Astrocyte of the hippocampus (primary cell): ENCODE results near the gene MS4A4E.
"Not testable (repeated sequence)": the region's sequence is repeated elsewhere in the genome, so short reads cannot be mapped to it uniquely, and the experiment has no call there.

Source experiments
- DNase-seq: peaks from one replicate; pipeline ENCODE4 v3.0.0; 2011; ENCODE audit warnings: low read depth, low spot score

The MS4A4E gene

DNA sequence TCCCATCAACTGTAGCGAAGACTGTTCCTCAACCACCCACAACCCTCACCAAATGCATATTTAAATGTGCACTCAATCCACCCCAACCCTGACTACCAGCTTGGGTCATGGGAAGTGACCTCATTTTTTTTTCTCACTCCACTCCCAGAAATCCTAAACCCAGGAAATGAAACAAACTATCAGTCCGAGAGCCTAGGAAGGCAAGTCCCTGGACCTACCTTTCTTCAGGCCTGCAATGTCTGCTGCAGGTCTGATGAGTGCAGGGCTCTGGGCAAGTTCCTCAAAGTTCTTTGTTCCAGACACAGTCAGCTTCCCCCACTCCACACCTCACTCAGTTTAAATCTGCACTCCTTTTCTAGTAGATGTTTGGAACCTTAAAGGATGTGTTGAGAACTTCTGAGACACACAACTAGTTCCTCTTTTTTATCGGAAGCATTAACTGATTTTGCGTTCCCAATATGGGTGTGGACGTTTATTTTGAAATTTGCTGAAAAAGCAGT is at the start of gene MS4A4E:
MS4A4E (minus strand) TSS at position 398 of the 500 bp plus-strand sequence. CDS start 13,082 bp downstream, outside the sequence.
- no peak for DNase-seq

- no peak for DNase-seq
These were observed 49.2 kb upstream of the MS4A4E start for GRCh38 chr11:60292145-60292544.

DNA sequence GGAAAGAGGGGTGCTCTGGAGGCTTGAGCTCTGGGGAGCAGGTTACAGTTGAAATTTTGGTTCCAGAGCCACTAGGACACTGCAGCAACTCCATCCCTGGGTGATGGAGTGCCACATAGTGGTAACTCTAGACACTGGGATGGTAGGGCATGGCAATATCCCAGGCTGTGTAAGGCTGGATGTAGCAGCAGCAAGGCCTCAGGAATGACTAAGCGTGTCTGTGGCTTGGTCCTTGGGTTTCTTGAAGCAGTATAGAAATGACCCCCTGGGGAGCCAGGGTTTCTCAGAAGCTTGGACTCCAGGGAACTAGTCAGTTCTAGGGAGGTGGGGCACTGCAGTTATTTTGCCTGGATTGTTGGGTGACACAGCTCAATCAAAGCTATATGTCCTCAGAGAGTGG is 45.6 kb upstream of the MS4A4E start:
- no peak for DNase-seq

DNA sequence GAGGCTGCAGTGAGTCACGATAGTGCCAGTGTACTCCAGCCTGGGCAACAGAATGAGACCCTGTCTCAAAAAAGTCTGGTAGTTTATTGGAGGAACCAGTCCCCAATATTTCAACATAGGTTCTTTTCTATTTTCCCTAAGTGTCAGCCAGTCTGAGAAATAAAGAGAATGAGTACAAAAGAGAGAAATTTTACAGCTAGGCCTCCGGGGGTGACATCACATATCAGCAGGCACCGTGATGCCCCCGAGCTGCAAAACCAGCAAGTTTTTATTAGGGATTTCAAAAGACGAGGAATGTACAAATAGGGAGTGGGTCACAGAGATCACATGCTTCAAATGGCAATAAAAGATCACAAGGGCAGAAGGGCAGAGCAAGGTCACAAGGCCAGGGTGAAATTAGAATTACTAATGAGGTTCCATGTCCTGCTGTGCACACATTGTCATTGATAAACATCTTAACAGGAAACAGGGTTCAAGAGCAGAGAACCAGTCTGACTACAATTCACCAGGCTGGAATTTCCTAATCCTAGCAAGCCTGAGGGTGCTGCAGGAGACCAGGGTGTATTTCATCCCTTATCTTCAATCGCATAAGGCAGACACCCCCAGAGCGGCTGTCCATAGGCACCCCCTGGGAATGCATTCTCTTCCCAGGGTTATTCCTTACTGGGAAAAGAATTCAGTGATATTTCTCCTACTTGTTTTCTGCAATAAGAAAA is 42.6 kb upstream of the MS4A4E start:
- DNase-seq = not testable (repeated sequence)

DNA sequence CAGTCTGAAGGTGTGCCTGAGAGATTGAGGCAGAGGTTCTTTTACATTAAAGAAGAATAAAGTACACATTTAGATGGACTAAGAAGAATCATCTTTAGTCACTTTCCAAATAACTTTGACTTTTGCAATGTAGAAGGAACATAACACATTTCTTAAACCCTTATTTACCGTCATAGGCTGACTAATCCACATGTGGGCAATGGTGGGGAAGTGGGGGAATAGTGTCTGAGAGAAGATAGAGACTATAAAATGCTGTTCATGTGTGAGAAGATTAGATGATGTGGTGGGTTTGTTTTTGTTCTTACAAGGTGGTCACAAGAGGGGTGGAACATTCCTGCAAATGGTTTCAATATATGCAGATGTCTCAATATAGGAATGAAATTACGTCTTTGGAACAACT is 39.3 kb upstream of the MS4A4E start:
- DNase-seq = no peak

- DNase-seq = no peak
These were observed 38.5 kb upstream of the MS4A4E start for GRCh38 chr11:60281485-60281884.

DNA sequence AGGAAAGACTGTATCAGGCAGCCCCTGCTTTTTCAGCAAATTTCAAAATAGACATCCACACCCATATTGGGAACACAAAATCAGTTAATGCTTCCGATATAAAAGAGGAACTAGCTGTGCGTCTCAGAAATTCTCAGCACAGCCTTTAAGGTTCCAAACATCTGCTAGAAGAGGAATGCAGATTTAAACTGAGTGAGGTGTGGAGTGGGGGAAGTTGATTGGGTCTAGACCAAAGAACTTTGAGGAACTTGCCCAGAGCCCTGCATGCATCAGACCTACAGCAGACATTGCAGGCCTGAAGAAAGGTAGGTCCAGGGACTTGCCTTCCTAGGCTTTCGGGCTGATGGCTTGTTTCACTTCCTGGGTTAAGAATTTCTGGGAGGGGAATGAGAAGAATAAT is 37.5 kb upstream of the MS4A4E start, which contains the start of gene MS4A4A:
MS4A4A (plus strand) TSS at position 255 of the 400 bp plus-strand sequence; CDS start at position 265, 10 bp downstream.
- DNase-seq = no peak

DNA sequence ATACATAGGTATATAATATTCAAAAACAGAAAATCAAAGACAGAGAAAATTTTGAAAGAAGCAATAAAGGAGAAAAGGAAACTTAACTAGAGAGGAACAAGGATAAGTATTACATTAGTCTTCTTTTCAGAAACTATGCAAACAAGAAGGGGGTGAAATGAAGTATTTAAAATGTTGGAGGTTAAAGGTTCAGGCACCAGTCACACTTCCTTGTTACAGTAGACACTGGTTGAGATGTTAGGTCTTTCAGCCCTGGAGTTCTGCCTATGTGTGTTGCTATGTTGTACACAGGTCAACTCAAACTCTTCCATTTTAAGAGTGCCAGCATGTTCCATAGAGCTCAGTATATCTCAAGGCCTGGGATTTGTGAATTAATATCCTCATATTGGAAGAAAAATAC is 31.5 kb upstream of the MS4A4E start:
- no peak for DNase-seq

DNA sequence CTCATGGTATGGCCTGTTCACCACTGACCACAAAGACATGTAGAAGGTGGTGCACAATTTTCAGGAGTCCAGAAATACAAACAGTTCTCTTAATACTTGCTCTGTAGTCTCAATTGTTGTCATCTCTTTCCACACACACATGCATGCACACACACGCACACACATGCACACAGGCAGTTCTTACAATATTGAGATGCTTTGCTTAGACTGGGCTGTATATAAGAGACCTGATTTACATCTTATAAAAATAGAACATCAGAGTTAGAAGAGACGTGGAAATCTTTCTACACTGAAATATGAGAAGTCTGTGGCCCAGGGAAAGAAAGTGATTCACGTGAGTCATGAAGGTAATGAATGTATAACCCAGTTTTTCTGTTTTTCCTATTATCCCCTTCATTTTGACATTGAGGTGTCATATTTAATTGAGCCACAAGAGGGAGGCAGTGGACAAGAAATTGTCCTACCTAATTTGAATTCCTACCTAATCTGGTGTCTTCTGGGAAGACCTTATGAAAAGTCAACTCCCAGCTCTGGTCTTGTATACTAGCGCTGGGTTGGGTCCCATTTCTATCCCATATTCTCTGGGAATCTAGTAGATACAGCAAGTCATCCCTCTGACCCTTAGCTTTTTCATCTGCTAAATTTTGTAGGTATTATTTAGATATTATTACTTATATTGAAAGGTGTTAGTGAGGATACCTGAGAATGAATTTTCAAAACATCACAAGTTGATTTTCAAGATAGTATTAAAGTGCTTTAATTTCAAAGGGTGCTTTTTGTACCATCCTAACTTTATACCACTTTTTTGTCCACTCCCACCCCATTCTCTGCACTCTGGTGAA is 22.7 kb upstream of the MS4A4E start:
- peak; percentile 55 for DNase-seq

DNA sequence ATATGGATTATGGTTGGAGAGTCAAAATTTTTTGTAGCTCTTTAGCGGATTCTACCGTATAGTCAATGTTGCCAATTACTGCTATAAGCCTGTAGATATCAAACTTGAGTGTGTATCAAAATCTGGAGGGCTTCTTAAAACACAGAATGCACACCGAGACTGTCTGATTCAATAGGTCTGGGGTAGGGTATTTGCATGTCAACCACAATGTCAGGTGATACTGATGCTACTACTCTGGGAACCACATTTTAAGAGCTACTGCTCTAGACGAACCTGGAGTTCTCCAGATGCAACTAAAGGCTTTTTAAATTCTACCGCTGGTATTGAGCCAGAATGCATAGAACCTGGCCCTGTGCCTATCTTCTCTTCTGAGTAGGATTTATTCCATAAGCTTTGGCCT is 21.7 kb upstream of the MS4A4E start:
- DNase-seq = no peak

GRCh38 chr11:60263402-60263801 is 20.5 kb upstream of the MS4A4E start:
- no peak for DNase-seq

- no peak for DNase-seq
These were observed 18.1 kb upstream of the MS4A4E start for GRCh38 chr11:60261014-60261413.

DNA sequence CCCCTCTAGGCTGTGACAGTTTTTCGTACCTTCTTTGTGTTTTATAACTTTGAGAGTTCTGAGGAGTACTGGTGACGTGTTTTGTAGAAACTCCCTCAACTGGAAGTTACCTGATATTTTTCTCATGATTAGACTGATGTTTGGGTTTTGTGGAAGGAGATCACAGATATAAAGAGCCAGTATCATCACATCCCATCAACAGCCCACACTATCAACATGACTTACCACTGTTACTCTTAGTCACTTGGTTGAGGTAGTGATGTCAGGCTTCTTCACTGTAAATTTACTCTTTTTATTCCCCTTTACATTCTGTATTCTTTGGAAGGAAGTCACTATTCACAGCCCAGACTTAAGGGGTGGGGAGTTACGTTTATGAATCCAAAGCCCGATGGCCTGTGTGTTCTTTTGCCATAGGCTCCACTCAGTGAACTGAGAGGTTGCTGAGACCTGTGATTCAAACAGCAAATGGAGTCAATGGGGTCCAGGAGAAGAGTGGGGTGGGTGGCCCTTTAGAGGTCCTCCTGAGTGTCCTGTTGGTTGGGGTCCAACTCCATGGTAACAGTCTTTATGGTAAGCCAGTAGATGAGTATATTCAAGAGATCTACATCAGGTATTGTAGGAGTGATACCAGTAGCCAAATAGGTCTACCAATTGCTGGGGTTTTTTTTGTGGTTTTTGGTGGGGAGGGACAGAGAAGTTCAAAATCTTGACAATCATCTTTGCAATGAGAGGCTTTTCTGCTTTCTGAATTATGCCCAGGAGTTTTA is 15.2 kb upstream of the MS4A4E start:
- no peak for DNase-seq

DNA sequence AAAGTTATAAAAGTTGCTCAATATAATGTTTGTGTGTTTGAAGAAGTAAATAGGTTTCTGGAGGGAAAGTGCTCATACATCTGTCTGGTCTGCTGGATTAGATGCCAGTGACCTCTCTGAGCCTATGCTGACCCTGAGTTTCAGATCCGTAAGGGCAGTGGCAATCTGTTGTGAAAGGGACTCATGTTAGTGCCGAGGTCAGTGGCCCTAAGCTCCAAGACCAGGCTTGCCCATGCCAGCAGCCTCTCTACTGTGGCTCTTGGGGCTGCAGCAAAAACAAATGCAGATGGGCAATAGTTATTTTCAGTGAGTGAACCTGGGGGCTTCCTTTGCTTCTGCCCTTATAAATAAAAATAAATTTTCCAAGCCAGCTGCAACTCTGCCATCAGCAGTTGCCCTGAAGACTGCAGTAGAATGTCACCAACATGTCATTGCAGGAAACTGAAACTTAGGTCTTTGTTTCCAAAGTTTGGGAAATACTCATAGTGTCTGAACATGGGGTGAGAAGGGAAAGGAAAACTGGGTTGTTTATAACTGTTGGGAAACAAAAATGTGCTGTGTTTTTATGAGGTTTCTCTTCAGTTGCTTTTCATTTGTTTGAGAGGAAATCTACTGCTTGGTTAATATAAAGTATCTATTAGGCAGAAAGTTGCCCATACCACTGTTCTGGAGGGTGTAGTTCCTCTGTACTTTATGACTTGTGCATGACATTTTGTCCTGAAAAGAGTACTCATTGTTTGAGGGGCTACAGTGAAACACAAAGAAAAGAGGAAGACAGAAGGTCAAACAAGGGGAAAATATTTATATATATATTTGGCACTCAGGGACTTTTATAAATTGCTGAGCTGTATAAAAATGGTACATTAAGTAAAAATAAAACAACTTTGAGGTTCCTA is 9.5 kb upstream of the MS4A4E start:
- DNase-seq = no peak

GRCh38 chr11:60251485-60252212 is 8.7 kb upstream of the MS4A4E start:
- DNase-seq = no peak

DNA sequence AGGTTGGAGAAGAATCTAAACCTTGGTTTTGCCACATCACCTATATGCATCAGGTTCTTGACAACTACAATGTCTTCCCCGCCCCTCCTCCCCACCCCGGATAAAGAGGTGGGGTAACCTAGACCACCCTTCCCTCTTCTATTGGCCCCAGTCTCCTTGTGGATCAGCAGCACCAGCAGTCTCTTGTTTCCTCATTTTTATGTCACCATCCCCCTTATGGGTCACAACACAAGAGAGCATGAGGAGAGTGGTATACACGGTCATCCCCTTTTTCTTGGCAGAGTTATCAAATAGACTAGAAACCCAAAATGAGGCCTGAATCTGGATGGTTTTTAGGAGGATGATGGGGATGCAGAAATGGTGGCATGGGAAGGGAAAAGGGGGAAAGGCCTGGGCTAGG is 1.2 kb downstream of the MS4A4E start:
- no peak for DNase-seq

- no peak for DNase-seq
These were observed 2.3 kb downstream of the MS4A4E start for GRCh38 chr11:60240662-60241061.

- no peak for DNase-seq
These were observed 7.6 kb downstream of the MS4A4E start for GRCh38 chr11:60235321-60235720.

GRCh38 chr11:60230681-60231080 is 12.3 kb downstream of the MS4A4E start:
- no peak for DNase-seq

GRCh38 chr11:60222141-60222540 is 20.8 kb downstream of the MS4A4E start:
- DNase-seq = no peak
